HepG2 (cell line): Measurements from ENCODE around the gene HCFC2. TPM values are rescaled to one million over a fixed set of nuclear protein-coding genes. Genes with fewer than 3 reads are reported as not detected.

Experiments used
- ATAC-seq: fragments of 200-7000 bp; cut with Tn5 transposase; 3 replicates; pipeline ENCODE4 v1.9.1; 2020; ENCODE audit warnings: mild to moderate bottlenecking, moderate library complexity
- BruUV-seq: library from RNA; stranded (reverse); fragments of 400-500 nt; replicated peaks from 2 replicates; lab custom pipeline; 2021; lab: Mats Ljungman, UMichigan
- CTCF ChIA-PET: fragments of 300-600 bp; formaldehyde crosslinking; extraction: SDS; loops from one replicate; lab custom pipeline; 2021; ENCODE audit warnings: low total read pairs, inconsistent platforms, low intra/inter-chr PET ratio; lab: Yijun Ruan, JAX
- POLR2A ChIA-PET: fragments of 350-600 bp; sonication (Branson Sonifier 250); formaldehyde crosslinking; loops from one replicate; lab custom pipeline; 2020; ENCODE audit warnings: antibody characterized with exemption, inconsistent platforms; lab: Yijun Ruan, JAX
- DNase-seq: peaks from one replicate; pipeline ENCODE4 v3.0.0-alpha.2; 2015; ENCODE audit warnings: low spot score
- FAIRE-seq: peaks from 3 replicates; lab custom pipeline; 2011; peaks lifted over from hg19 to GRCh38; lab: Jason Lieb, UNC
- H2AFZ ChIP-seq: one replicate; pipeline ENCODE4 v1.6.1; 2011; ENCODE audit warnings: low read length, inconsistent platforms
- H3K27ac ChIP-seq: fragments of 300-600 bp; 3 replicates; pipeline ENCODE4 v1.8.0; 2011; ENCODE audit warnings: mixed run types, mild to moderate bottlenecking, mixed read lengths, low read length, inconsistent platforms; ENCODE audit not compliant: insufficient read depth; ENCODE audit errors: extremely low read length
- H3K27me3 ChIP-seq, 2 experiments: fragments of 200-600 bp in 1 of 2; 2 replicates in 1 of 2; 3 replicates in 1 of 2; pipeline versions ENCODE4 v1.6.0 to v1.8.0; 2011; ENCODE audit warnings: low read length in 2 of 2, mild to moderate bottlenecking in 2 of 2, moderate library complexity in 2 of 2, inconsistent platforms in 1 of 2; ENCODE audit not compliant: insufficient read depth in 2 of 2, control insufficient read depth in 1 of 2
- H3K36me3 ChIP-seq, 2 experiments: fragments of 200-600 bp in 1 of 2; replicated peaks in 1 of 2; 2 replicates in 1 of 2; 3 replicates in 1 of 2; pipeline versions ENCODE4 v1.5.1 to v1.8.0; 2011; ENCODE audit warnings: low read length in 2 of 2, inconsistent platforms in 1 of 2; ENCODE audit not compliant: insufficient read depth in 2 of 2, control insufficient read depth in 1 of 2
- H3K4me1 ChIP-seq: 2 replicates; pipeline ENCODE4 v1.5.1; 2012; ENCODE audit warnings: low read length, inconsistent platforms; ENCODE audit not compliant: insufficient read depth
- H3K4me2 ChIP-seq: 2 replicates; pipeline ENCODE4 v1.6.0; 2011; ENCODE audit warnings: low read depth, low read length, inconsistent platforms
- H3K4me3 ChIP-seq, 3 experiments: fragments of 200-600 bp in 1 of 3; sonication (generic), shearing (Covaris generic) in 1 of 3; replicated peaks in 1 of 3; 2 replicates each; pipeline ENCODE4 v1.5.1; 2011 to 2016; ENCODE audit warnings: low read length in 3 of 3, inconsistent platforms in 2 of 3, low read depth in 2 of 3, mild to moderate bottlenecking in 2 of 3, control low read depth in 1 of 3, mixed read lengths in 1 of 3; ENCODE audit not compliant: insufficient read depth in 1 of 3
- H3K79me2 ChIP-seq: one replicate; pipeline ENCODE4 v1.6.1; 2011; ENCODE audit warnings: low read length, inconsistent platforms; ENCODE audit not compliant: insufficient read depth
- H3K9ac ChIP-seq: 2 replicates; pipeline ENCODE4 v1.6.0; 2011; ENCODE audit warnings: mild to moderate bottlenecking, low read depth, low read length, inconsistent platforms; ENCODE audit not compliant: insufficient read depth
- H3K9me3 ChIP-seq: 2 replicates; pipeline ENCODE4 v1.5.1; 2012; ENCODE audit warnings: mild to moderate bottlenecking, low read length
- H4K20me1 ChIP-seq: 2 replicates; pipeline ENCODE4 v1.6.0; 2011; ENCODE audit warnings: inconsistent platforms, mild to moderate bottlenecking, low read length, moderate library complexity; ENCODE audit not compliant: insufficient read depth
- NR2C2 ChIP-seq: sonication (generic); formaldehyde crosslinking; IDR thresholded peaks from 2 replicates; pipeline ENCODE4 v1.4.0; 2020; ENCODE audit warnings: missing genetic modification reagents, mild to moderate bottlenecking, moderate library complexity, borderline replicate concordance
- PAX8 ChIP-seq: sonication (generic); formaldehyde crosslinking; IDR thresholded peaks from 2 replicates; pipeline ENCODE4 v1.8.0; 2022; ENCODE audit warnings: mild to moderate bottlenecking, missing genetic modification reagents, borderline replicate concordance
- TBL1XR1 ChIP-seq: fragments of 150-350 bp; IDR thresholded peaks from 2 replicates; pipeline ENCODE4 v1.6.1; 2014; ENCODE audit warnings: borderline replicate concordance, low read length; ENCODE audit not compliant: partially characterized antibody
- ZNF550 ChIP-seq: sonication (generic); formaldehyde crosslinking; IDR thresholded peaks from 2 replicates; pipeline ENCODE4 v1.4.0; 2020; ENCODE audit warnings: mild to moderate bottlenecking, missing genetic modification reagents, borderline replicate concordance
- ZSCAN12 ChIP-seq: sonication (generic); formaldehyde crosslinking; IDR thresholded peaks from 2 replicates; pipeline ENCODE4 v1.9.0; 2021; ENCODE audit warnings: mild to moderate bottlenecking, missing genetic modification reagents
- WGBS: methylation state at CpG from one replicate; pipeline ENCODE4 v1.1.6; 2017; ENCODE audit warnings: low lambda C conversion rate; 5-methylcytosine and 5-hydroxymethylcytosine counted together
- in situ Hi-C: cut with HindIII; loops from 2 replicates; pipeline ENCODE4 v1.10.0; 2017; ENCODE audit warnings: low pct_unique_long_range_greater_than_20kb; ENCODE audit not compliant: extremely low pct_ligation_motif_present
- intact Hi-C: fragments of 100-400 bp; cut with micrococcal nuclease; formaldehyde crosslinking; loops from one replicate; pipeline ENCODE4 v1.10.0; 2022; ENCODE audit not compliant: unreplicated experiment
- polyA plus RNA-seq, 8 experiments: library from polyadenylated mRNA; depleted of rRNA in 3 of 8; stranded (reverse) in 7 of 8; unstranded in 1 of 8; fragments of >200 nt; fragmentation: Illumina TruSeq in 4 of 8; extraction: Trizol in 4 of 8; gene quantifications; 2 replicates each; pipeline versions ENCODE4 v1.2.1 to v1.2.3, GENCODE V29; 2011 to 2016; ENCODE audit warnings: low read depth in 4 of 8, missing spikeins in 1 of 8, mixed read lengths in 1 of 8; ENCODE audit not compliant: insufficient read depth in 1 of 8
- total RNA-seq, 5 experiments: library from RNA; depleted of rRNA; stranded (reverse); fragments of >200 nt; fragmentation: Illumina TruSeq; extraction: Trizol; gene quantifications; 2 replicates each; pipeline ENCODE4 v1.2.3, GENCODE V29; 2016; ENCODE audit warnings: low read depth in 1 of 5
- TF ChIP-seq, protein P1 (sequence below): sonication (generic); formaldehyde crosslinking; conservative IDR thresholded peaks from 2 replicates; pipeline ENCODE4 v1.4.0; 2020; ENCODE audit warnings: missing genetic modification reagents

The HCFC2 gene
- total and polyA plus RNA-seq, 2 of the 13 experiments (the other 11 are each of a cell fraction or from before 2014, with no cell fraction given) = 3.7 to 4.9 TPM

DNA sequence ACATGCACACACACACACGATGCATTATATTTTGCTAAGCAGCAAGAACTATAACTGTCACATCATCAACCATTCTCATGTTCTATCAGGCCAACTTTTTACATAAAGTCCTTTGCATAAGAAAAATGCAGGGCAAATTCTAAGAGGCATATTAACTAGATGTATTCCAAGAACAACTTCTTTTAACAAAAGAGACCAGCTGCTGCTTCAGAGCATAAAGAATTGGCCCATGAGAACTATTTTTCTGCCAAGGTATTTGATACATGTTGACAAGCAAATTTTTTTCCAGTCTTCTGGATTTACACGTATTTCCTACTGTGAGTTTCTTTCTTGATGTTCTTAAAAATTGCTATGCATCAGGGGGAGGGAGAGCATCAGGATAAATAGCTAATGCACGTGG lies 41.5 kb upstream of the HCFC2 start:
- H3K27ac ChIP-seq = no peak overlapping the region
- ChIA-PET POLR2A (no interaction called here), CTCF (no interaction called here)
- no peaks in the 10 kb centered on the region for H3K79me2 ChIP-seq
- H3K36me3 ChIP-seq = no peaks in the 10 kb centered on the region
- no peak for DNase-seq
- H4K20me1 ChIP-seq = no peaks in the 10 kb centered on the region
- no peak overlapping the region for H3K9ac ChIP-seq
- intact Hi-C loops = no loop called here
- TF ChIP-seq ZSCAN12 (CRISPR knock-in tag) = no peak
- TF ChIP-seq, all 625 proteins: peak for 0
- Histone ChIP-seq H3K4me3 (no peak overlapping the region), H3K27me3 (peaks cover 0 to 14% of the 10 kb centered on the region in 2 experiments; a peak in 2 of 5 replicates), H3K4me1 (no peaks in the 10 kb centered on the region), H3K4me2 (no peak overlapping the region), H3K9me3 (no peaks in the 10 kb centered on the region), H2AFZ (no peak overlapping the region)
- BruUV-seq = no TSS peak
- FAIRE-seq (no peak), ATAC-seq (no peak)
- WGBS = 3% methylated on average over 3 of the region's 3 CpGs
- in situ Hi-C loops = no loop called here

DNA sequence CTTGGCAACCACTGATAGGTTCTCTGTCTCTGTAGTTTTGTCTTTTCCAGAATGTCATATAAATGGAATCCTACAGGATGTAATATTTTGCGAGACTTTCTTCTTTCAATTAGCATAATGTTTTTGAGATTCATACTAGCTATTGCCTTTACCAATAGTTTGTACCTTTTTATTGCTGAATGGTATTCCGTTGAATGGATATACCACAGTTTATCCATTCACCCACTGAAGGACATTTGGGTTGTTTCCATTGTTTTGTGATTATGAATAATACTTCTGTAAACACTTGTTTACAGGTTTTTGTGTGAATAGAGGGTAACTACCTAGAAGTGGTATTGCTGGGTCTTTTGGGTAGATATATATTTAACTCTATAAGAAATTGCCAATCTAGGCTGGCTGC lies 40.6 kb upstream of the HCFC2 start:
- in situ Hi-C loops (no loop called here), intact Hi-C loops (no loop called here)
- H2AFZ ChIP-seq = no peak overlapping the region
- H3K4me2 ChIP-seq = no peak overlapping the region
- H3K4me1 ChIP-seq = no peaks in the 10 kb centered on the region
- peaks cover 0 to 21% of the 10 kb centered on the region in 2 experiments; a peak in 2 of 5 replicates for H3K27me3 ChIP-seq
- H3K4me3 ChIP-seq = no peak overlapping the region
- no peak for FAIRE-seq
- H3K9me3 ChIP-seq = no peaks in the 10 kb centered on the region
- H4K20me1 ChIP-seq = no peaks in the 10 kb centered on the region
- H3K79me2 ChIP-seq = no peaks in the 10 kb centered on the region
- ATAC-seq = no peak
- no TSS peak for BruUV-seq
- 2% methylated on average over 2 of the region's 2 CpGs for WGBS
- no peak overlapping the region for H3K9ac ChIP-seq
- ChIA-PET POLR2A (no interaction called here), CTCF (no interaction called here)
- TF ChIP-seq TBL1XR1 = no peak
- TF ChIP-seq, protein P1, sequence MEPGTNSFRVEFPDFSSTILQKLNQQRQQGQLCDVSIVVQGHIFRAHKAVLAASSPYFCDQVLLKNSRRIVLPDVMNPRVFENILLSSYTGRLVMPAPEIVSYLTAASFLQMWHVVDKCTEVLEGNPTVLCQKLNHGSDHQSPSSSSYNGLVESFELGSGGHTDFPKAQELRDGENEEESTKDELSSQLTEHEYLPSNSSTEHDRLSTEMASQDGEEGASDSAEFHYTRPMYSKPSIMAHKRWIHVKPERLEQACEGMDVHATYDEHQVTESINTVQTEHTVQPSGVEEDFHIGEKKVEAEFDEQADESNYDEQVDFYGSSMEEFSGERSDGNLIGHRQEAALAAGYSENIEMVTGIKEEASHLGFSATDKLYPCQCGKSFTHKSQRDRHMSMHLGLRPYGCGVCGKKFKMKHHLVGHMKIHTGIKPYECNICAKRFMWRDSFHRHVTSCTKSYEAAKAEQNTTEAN (CRISPR knock-in tag) = no peak
- TF ChIP-seq PAX8 (CRISPR knock-in tag) = no peak
- TF ChIP-seq ZNF550 = no peak
- TF ChIP-seq NR2C2 (CRISPR knock-in tag) = no peak
- no peak overlapping the region for H3K27ac ChIP-seq
- DNase-seq = no peak
- no peaks in the 10 kb centered on the region for H3K36me3 ChIP-seq
